Stomach smooth muscle (tissue), 2 donors: ENCODE results near the gene ZBTB26.
A peak's percentile ranks its signal among the peaks of the same experiment; 100 is the strongest.

ENCODE experiments used
- H3K27ac ChIP-seq: one replicate; pipeline ENCODE4 v1.7.0; 2013; ENCODE audit warnings: mild to moderate bottlenecking, low read length, inconsistent platforms
- H3K27me3 ChIP-seq, 2 donors: one replicate each; pipeline ENCODE4 v1.7.0; 2013; ENCODE audit warnings: low read length in 2 of 2; ENCODE audit not compliant: insufficient read depth in 2 of 2, control insufficient read depth in 1 of 2
- H3K36me3 ChIP-seq, 2 donors: one replicate each; pipeline ENCODE4 v1.7.0; 2013; ENCODE audit warnings: low read length in 2 of 2; ENCODE audit not compliant: control insufficient read depth in 2 of 2, insufficient read depth in 2 of 2
- H3K4me1 ChIP-seq: one replicate; pipeline ENCODE4 v1.7.0; 2013; ENCODE audit warnings: low read length; ENCODE audit not compliant: control insufficient read depth, insufficient read depth
- H3K4me3 ChIP-seq, 2 donors: one replicate each; pipeline ENCODE4 v1.7.0; 2013; ENCODE audit warnings: low read length in 2 of 2
- H3K9ac ChIP-seq, 2 donors: one replicate each; pipeline ENCODE4 v1.7.0; 2013; ENCODE audit warnings: low read length in 2 of 2, mild to moderate bottlenecking in 1 of 2
- H3K9me3 ChIP-seq, 2 donors: one replicate each; pipeline ENCODE4 v1.7.0; 2013; ENCODE audit warnings: low read length in 2 of 2; ENCODE audit not compliant: control insufficient read depth in 2 of 2
- donor health status: healthy.
- donor health status: Pancreatic carcinoma.

ZBTB26 gene

GRCh38 chr9:122931226-122932121 is at the start of gene ZBTB26:
TSS of gene ZBTB26 (minus strand) at chr9:122931512. CDS start at chr9:122919934, 11,578 bp downstream.
- peak within 1 kb of the TSS; percentile 72 for H3K27ac ChIP-seq
- H3K9me3 ChIP-seq: no peaks in the 10 kb centered on the region
- peaks cover 2% of the 10 kb centered on the region in 2 donors for H3K36me3 ChIP-seq
- H3K4me3 ChIP-seq: peak within 1 kb of the TSS; percentile 85 to 94
- peaks cover 15% of the 10 kb centered on the region for H3K4me1 ChIP-seq
- H3K9ac ChIP-seq: peak within 1 kb of the TSS; percentile 73 to 83
- no peaks in the 10 kb centered on the region for H3K27me3 ChIP-seq

GRCh38 chr9:122978601-122979000 is 47.3 kb upstream of the ZBTB26 start:
- Histone ChIP-seq H3K4me3 (no peak overlapping the region), H3K36me3 (no peaks in the 10 kb centered on the region), H3K4me1 (peaks cover 5% of the 10 kb centered on the region), H3K27ac (no peak overlapping the region), H3K9ac (no peak overlapping the region), H3K9me3 (no peaks in the 10 kb centered on the region), H3K27me3 (no peaks in the 10 kb centered on the region)

GRCh38 chr9:122975196-122975595 is 43.9 kb upstream of the ZBTB26 start:
- peaks cover 3 to 6% of the 10 kb centered on the region in 2 donors for H3K36me3 ChIP-seq
- peaks cover 5% of the 10 kb centered on the region for H3K4me1 ChIP-seq
- H3K9ac ChIP-seq: no peak overlapping the region
- no peak overlapping the region for H3K4me3 ChIP-seq
- no peaks in the 10 kb centered on the region for H3K27me3 ChIP-seq
- no peaks in the 10 kb centered on the region for H3K9me3 ChIP-seq
- H3K27ac ChIP-seq: no peak overlapping the region

GRCh38 chr9:122961139-122961538 is 29.8 kb upstream of the ZBTB26 start:
- H3K27me3 ChIP-seq: no peaks in the 10 kb centered on the region
- H3K4me3 ChIP-seq: no peak overlapping the region
- peaks cover 7 to 11% of the 10 kb centered on the region in 2 donors for H3K36me3 ChIP-seq
- H3K4me1 ChIP-seq: no peaks in the 10 kb centered on the region
- H3K27ac ChIP-seq: no peak overlapping the region
- H3K9me3 ChIP-seq: no peaks in the 10 kb centered on the region
- H3K9ac ChIP-seq: no peak overlapping the region

- no peak overlapping the region for H3K4me3 ChIP-seq
- H3K9me3 ChIP-seq: no peaks in the 10 kb centered on the region
- H3K9ac ChIP-seq: no peak overlapping the region
- H3K27me3 ChIP-seq: no peaks in the 10 kb centered on the region
- no peaks in the 10 kb centered on the region for H3K4me1 ChIP-seq
- H3K36me3 ChIP-seq: peaks cover 6 to 11% of the 10 kb centered on the region in 2 donors
- no peak overlapping the region for H3K27ac ChIP-seq
Observed at GRCh38 chr9:122955961-122956360, 24.6 kb upstream of the ZBTB26 start.

- Histone ChIP-seq H3K27ac (no peak overlapping the region), H3K4me1 (no peaks in the 10 kb centered on the region), H3K4me3 (no peak overlapping the region), H3K36me3 (peaks cover 0 to 2% of the 10 kb centered on the region in 2 donors), H3K9me3 (no peaks in the 10 kb centered on the region), H3K9ac (no peak overlapping the region), H3K27me3 (no peaks in the 10 kb centered on the region)
Observed at GRCh38 chr9:122954253-122954691, 23.0 kb upstream of the ZBTB26 start.

GRCh38 chr9:122951056-122951455 is 19.7 kb upstream of the ZBTB26 start:
- no peaks in the 10 kb centered on the region for H3K36me3 ChIP-seq
- no peak overlapping the region for H3K9ac ChIP-seq
- peaks cover 4% of the 10 kb centered on the region for H3K4me1 ChIP-seq
- no peaks in the 10 kb centered on the region for H3K27me3 ChIP-seq
- H3K4me3 ChIP-seq: no peak overlapping the region
- no peaks in the 10 kb centered on the region for H3K9me3 ChIP-seq
- H3K27ac ChIP-seq: no peak overlapping the region

GRCh38 chr9:122950263-122950662 is 19.0 kb upstream of the ZBTB26 start:
- Histone ChIP-seq H3K27me3 (no peaks in the 10 kb centered on the region), H3K27ac (no peak overlapping the region), H3K4me3 (no peak overlapping the region), H3K9ac (no peak overlapping the region), H3K36me3 (no peaks in the 10 kb centered on the region), H3K9me3 (no peaks in the 10 kb centered on the region), H3K4me1 (peaks cover 7% of the 10 kb centered on the region)

- Histone ChIP-seq H3K36me3 (no peaks in the 10 kb centered on the region), H3K9me3 (no peaks in the 10 kb centered on the region), H3K9ac (no peak overlapping the region), H3K4me1 (peaks cover 8% of the 10 kb centered on the region), H3K27me3 (no peaks in the 10 kb centered on the region), H3K4me3 (no peak overlapping the region), H3K27ac (no peak overlapping the region)
Observed at GRCh38 chr9:122949696-122950095, 18.4 kb upstream of the ZBTB26 start.

GRCh38 chr9:122948313-122948712 is 17.0 kb upstream of the ZBTB26 start:
- Histone ChIP-seq H3K4me1 (peaks cover 10% of the 10 kb centered on the region), H3K36me3 (no peaks in the 10 kb centered on the region), H3K4me3 (no peak overlapping the region), H3K27me3 (no peaks in the 10 kb centered on the region), H3K9me3 (no peaks in the 10 kb centered on the region), H3K9ac (no peak overlapping the region), H3K27ac (no peak overlapping the region)

- H3K4me1 ChIP-seq: peaks cover 10% of the 10 kb centered on the region
Observed at GRCh38 chr9:122946461-122947005, 15.2 kb upstream of the ZBTB26 start.

More at GRCh38 chr9:122946461-122947005, 15.2 kb upstream of the ZBTB26 start:
- Histone ChIP-seq H3K9me3 (no peaks in the 10 kb centered on the region), H3K9ac (no peak overlapping the region), H3K36me3 (no peaks in the 10 kb centered on the region), H3K4me3 (no peak overlapping the region), H3K27ac (no peak overlapping the region), H3K27me3 (no peaks in the 10 kb centered on the region)
